Hippocampal formation (tissue), 2 donors: ENCODE measurements around the gene THAP2.

ENCODE experiments used
- DNase-seq, 2 donors: peaks; one replicate each; lab custom pipeline; 2025; lab: John Stamatoyannopoulos, UW

Gene THAP2

DNA sequence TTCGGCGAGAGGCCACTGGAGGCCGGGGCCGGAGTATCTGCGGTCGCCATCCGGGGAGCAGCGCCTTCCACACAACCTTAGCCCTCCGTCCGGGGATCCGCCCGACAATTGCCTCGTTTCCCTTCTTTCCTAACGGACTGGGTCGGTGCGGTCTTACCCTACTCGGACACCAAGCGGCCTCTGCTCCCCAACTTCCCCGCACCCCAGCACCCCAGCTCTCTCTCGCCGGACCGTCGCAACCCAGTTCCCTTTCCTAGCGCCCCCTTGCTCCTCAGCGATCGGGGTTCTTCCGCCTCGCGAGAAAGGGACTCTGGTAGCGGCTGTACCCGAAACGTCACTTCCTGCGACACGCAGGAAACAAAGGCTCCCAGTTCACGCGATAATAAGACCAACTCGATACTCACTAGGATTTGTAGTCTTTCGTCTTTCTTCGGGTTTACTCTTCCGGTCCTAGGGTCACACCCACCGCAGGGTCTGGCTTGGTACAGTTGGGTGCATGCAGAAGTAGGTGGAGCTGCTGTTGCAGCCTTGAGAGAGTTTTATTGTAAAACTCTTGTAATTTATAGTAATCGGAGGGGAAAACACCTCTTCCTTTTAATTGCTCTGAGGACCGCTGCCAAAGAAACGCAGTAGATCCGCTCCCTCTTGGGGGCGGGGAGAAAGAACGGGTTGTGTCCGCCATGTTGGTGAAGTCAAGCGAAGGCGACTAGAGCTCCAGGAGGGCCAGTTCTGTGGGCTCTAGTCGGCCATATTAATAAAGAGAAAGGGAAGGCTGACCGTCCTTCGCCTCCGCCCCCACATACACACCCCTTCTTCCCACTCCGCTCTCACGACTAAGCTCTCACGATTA lies at the start of gene THAP2, which contains the start of gene ZFC3H1:
Gene THAP2, plus strand, starts transcription at position 741 of the 850 bp plus-strand sequence. CDS start 209 bp downstream, outside the sequence.
Gene ZFC3H1, minus strand, starts transcription at position 288 of the 850 bp plus-strand sequence. Its CDS starts 238 bp downstream, at position 50.
- peak; percentile 97 to 100 for DNase-seq

DNA sequence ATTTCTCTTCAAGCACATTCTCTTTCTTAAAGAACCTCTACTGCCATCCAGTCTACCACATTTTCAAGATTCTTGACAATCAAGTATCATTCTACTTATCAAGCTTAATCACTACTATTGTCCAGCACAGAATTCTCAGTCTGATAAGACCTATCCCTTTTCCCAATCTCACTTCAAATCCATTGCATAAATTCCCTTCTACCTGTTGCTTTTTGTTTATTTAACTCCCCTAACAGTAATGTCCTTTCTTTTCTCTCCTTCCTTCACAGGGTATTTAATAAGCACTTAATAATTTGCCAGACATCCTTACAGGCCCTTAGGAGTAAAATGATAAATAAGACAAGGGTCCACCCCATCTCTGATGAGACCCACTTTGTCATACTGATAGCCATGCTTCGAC lies 42.2 kb upstream of the THAP2 start:
- no peak for DNase-seq

DNA sequence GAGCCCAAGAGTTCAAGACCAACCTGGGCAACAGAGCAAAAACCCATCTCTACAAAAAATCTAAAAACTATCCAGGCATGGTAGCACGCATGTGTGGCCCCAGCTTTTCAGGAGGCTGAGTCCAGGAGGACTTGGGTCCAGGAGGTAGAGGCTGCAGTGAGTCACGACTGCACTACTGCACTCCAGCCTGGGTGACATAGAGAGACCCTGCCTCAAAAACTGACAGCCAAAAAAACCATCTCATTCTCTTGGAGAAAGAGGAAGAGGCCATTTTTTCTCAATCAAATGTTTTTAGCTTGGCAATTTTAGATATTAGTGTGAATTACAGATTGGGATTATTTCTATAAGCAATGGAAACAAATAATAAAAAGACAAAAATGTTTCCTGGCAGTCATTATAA lies 38.6 kb upstream of the THAP2 start:
- no peak for DNase-seq

DNA sequence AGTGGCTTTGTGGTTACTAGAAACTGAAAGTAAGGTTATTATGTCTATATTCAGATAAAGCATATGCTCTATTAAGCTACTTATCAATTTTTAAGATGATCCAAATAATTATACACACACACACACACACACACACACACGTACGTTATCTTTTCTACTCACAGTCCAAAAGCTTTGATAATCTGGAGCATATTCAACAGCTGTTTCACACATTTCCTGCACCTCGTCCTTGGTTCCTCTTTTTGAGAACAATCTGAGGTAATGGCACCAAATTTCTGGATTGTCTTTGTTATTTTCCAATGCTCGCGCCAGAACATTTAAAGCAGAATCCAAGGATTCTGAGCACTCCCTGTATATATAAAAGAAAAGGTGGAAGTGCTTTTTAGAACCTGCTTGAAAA lies 38.0 kb upstream of the THAP2 start:
- DNase-seq = no peak

DNA sequence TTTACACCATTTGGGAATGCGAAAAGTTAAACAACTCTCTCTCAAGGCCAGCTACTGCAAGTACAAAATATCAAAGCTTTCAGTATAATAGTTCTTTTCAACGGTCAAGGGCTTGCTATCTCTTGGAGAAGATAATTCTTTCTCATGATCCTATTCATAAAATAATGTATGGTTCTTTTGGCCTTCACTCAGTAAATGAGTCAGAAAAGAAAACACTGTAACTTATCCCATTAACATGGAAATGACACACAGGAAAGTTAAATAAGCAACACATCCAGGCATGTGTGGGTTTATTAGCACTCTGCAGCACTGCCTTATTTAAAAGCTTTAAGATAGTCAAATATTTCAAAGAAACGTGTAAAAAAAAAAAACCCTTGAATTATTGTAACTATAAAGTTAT lies 37.3 kb upstream of the THAP2 start:
- no peak for DNase-seq

DNA sequence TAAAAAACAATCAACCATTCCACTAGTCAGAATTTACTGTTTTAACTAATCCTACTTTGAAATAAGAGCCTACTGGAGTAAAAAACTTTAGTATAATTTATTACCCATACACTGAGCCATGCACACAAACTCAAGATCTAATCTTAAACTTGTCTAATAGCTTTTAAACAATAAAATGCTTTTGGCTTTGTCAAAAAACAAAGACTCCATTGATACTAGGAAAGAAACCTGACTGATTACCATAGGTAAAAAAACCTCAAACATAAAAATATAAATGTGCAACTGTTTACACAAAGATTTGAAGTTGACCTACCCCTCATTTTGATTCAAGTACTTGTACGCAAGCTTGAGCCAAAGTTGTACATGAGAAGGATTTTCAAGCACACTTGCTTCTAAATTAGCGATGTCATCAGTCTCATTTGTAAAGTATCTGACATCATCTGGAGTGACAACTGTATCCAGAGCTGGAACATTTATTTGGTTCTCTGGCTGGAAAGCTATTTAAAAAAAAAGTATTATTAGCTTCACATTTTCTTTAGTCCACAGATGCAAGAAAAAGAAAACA lies 36.6 kb upstream of the THAP2 start:
- DNase-seq = no peak

DNA sequence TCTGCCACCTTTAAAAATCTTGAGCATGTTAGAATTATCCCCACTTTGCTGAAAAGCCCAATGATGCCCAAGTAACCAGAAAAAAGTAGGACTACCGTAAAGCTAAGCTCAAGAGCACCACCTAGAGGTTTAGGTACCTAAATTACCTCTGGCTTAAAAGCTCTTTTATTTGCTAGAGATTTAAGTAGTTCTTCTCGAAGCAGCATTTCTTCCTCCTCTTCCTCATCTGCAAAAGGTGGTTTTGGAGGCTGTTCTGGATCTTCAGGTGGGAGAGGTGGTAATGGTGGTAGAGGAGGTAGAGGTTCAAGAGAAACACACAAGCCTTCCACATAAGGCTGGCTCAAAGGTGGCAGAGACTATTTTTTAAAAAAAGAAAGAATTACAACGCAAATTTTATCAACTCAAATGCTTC lies 27.4 kb upstream of the THAP2 start:
- DNase-seq = peak in 1 of 2 donors; percentile 70

DNA sequence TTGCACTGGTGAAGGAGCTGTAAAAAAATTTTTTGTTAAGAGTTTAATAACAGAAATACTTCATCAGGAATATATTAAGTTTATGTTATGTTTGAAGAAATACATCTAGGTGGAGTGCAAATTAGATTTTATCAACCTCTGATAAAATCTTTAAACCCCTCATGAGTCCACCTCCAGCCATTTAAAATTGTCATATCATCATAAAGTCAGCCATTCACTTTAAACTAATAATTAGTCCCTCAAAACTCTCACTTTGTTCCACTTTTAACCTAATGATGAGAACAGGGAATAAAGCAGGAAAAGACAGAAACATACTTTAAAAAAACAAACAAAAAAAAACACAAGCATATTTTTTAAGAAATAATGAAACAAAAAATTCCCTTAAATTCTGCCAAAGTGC lies 25.6 kb upstream of the THAP2 start:
- DNase-seq = no peak

DNA sequence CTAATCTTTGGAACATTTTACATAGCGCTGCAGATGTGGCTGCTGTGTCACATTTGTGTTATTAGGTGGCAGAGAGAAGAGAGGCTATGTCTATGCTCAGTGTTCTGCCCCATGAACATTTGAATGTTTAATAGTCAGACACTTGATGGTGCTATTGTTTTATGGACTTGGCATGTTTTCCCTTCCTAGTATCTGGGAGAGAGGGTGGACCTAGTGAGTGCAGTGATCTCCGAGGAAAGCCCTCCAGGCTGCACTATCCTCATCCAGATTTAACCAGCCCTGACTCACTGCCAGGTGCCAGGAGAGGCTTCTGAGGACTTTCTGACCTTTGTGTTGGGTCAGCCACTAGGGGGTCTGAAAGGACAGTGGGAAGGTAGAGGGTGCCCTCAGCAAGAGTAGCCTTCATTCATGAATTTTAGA lies 24.8 kb upstream of the THAP2 start:
- DNase-seq = peak in 1 of 2 donors; percentile 47

DNA sequence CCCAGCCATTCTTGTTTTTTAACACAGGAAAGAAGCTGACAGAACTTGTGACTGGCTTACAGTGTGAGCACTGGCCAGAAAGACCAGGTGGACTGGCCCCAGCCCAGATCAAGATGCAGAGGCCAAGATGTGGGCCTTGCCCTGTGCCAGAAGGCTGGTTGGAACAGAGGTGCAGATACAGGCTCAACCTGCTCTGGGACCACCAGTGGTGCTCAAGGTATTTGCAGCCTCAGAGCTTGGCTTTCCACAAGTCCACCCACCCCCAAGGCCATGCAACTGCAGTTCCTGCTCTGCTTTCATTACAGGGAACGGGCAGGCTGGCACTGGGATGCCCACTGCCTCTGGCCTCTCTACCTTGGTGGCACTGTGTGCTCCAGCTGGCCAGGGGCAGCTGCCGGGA lies 23.8 kb upstream of the THAP2 start:
- no peak for DNase-seq

DNA sequence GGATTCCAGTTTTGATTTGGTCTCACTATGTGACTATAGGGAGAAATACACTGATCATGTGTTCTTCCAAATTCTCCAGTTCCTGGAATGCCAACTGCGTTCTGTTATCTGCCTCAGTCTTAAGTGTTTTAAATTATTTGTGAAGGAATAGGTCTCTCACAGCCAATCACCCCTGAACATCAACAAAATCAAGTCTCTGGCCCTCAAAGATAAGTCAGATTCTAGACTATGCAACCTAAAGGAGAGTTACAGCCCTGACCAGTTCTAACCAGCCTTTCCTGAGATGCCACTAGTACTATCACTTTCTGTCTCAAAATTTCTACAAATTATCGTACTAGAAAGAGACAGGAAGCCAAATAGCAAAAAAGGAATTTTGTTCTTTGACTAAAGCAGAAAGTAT lies 22.7 kb upstream of the THAP2 start:
- DNase-seq = no peak

DNA sequence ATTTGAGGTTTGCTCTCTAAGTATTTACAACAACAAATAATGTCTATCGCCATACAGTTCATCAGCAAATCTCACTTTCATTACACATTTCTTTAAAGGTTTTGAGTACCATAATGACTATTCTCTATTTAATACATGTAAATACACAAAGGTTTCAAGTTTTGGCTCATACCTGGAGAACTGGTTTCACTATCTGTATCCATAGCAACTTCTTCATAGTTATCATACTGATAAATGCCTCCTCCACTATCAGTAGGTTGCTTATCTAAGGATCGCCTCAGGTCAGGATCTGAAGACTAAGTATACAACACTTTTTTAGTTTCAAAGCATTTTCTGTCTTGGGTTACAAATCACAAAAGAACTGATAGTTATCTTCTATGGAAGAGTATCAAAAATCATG lies 21.8 kb upstream of the THAP2 start:
- DNase-seq = no peak

DNA sequence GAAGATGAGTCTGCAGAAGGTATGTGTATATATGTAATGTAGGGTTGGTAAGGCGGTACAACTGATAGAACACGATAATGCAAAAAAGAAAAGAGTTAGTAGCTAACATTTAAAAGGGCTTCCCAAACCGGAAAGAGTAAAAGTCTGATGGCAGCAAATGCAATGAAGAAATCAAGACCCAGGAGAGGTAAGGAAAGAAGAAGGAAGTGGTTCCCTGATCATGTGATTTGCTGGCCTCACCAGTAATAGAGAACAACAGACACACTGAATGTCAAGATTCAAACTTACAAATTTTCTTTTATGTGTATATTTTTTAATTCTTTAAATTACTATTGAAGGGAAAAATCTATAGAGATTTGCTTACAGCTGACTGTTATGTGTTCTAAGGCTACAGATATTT lies 18.8 kb upstream of the THAP2 start:
- no peak for DNase-seq

DNA sequence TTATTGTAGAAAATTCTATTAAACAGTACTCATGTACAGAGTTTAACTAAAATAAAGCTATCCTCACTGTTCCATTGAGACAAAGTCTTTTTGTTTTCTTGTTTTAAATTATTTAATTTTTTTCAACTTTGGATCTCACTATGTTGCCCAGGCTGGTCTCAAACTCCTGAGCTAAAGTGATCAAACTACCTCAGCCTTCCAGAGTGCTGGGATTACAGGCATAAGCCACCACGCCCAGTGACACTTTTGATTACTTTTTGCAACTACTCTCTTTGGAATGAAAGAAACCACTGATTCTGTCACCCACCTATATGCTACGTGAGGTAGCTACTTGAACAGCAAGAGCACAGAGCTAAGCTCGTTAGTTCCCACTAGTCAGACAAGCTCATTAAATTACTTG lies 17.6 kb upstream of the THAP2 start:
- DNase-seq = no peak

DNA sequence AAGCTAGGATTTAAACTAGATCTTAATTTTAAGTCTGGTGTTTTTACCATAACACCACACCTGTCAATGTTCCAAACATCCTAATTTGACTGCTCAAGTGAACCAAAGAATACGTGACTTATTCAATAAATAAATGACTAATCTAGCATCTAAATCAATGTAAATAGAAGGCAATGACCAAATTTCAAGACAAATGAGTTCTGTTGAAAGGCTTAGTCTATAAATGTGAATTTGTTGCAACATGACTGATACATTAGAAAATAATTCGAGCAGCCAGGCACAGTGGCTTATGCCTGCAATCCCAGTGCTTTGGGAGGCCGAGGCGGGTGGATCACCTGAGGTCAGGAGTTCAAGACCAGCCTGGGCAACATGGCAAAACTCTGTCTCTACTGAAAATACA lies 15.6 kb upstream of the THAP2 start:
- no peak for DNase-seq

DNA sequence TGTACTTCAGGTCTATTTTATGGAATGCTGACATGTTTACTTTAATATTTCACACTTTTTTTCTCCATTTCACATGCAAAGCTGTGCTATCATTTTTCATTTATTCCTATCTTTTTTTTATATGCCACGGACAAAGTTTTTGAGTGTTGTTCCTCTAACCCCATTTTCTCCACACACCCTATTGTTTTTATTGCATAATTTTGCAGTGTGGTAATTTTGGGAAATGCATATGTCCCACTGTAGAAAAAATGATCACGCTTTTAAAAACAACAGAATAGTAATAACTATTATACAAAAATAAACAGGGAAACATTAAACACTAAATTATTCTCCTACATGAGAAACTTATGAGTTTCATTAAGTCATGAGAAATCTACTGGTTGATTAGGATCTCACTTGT lies 14.7 kb upstream of the THAP2 start:
- no peak for DNase-seq

DNA sequence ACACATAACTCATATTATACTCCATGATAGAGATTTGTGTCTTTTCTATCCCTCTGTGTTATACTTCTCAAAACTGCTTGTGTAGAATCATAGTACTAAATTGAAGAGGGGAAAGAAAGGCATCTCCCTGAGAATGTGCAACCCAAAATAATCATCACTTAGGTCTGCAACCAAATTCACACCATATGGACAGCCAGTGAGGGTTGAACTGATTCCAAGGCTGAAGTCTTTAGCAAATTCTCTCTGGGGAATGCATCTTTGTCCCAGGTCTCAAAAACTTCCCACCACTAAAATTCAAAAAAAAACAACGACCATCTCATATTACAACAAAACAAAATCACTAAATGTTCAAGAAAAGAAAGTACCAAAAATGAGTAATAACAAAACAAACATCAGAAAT lies 11.4 kb upstream of the THAP2 start:
- DNase-seq = no peak

DNA sequence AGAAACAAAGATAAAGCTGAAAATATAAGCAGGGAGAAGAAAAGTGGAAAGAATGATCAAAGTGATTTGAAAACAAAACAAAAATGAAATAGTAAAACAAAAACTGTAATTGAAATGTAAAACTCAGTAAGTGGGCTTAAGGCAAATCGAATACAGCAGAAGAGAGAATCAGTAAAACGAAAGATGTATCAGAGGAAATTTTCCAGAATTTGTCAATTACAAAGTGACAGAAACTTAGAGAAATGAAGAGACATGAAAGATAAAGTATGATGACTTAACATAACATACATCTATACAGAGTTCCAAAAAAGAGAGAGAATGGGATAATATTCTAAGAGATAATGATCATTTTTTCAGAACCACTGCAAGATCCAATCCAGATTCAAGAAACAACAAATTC lies 11.0 kb upstream of the THAP2 start:
- DNase-seq = no peak

DNA sequence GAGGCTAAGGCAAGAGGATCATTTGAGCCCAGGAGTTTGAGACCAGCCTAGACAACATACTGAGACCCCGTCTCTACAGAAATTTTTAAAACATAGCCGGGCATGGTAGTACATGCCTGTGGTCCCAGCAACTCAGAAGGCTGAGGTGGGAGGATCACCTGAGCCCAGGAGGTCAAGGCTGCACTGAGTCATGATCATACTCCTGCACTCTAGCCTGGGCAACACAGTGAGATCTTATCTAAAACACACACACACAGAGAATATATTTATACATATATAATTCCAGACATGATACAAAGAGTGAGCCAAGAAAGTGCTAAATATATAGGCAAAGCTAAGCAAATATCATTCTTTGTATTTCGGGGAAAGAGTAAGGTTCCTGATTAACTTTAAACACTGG lies 9.9 kb upstream of the THAP2 start:
- DNase-seq = no peak

DNA sequence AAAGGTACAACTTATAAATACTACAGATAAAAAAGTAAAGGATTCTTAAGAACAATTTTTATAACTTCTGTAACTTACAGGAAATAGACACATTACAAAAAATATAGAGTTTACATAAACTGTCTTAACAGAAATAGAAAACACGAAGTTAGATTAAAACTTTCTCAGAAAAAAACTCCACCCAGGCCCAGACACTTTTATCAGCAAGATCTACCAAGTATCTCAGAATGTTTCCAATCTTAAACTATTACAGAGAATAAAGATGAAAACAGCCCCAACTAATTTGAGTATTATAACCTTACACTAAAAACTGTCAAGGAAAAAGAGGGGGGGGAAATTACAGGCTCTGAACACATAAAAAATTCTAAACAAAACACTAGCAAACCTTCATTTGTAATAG lies 8.6 kb upstream of the THAP2 start:
- no peak for DNase-seq

DNA sequence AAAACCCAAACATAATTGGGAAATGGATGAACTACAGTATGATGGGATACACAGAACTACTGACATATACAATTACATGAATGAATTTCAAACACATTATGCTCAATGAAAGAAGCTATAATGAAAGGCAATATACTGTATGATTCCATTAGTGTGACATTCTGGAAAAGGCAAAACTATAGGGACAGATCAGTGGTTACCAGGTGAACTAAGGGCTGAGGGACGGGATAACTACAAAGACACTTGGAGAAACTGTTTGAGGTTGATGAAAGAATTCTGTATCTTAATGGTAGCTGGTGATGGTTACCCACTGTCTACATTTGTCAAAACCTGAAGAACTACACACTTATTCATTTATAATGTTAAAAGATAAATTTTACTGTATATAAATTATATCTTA lies 8.2 kb upstream of the THAP2 start:
- no peak for DNase-seq

DNA sequence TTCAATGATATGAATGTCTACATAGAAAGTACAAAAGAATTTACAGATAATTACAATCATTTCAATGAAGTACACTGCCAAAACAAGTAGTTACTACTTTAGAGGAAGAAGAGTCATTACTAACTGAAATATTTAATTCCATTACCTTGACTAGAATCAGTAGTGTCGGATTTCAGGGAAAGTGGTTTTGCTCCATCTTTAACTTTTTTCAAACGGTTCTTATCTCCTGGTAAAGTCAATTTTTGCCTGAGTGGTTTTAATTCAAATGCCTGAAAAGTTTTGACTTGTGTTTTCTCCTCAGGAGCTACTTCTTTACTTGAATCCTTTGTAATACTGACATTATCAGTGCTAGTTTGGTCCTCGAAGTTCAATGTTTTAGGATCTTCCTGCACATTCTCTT lies 7.4 kb upstream of the THAP2 start:
- no peak for DNase-seq

DNA sequence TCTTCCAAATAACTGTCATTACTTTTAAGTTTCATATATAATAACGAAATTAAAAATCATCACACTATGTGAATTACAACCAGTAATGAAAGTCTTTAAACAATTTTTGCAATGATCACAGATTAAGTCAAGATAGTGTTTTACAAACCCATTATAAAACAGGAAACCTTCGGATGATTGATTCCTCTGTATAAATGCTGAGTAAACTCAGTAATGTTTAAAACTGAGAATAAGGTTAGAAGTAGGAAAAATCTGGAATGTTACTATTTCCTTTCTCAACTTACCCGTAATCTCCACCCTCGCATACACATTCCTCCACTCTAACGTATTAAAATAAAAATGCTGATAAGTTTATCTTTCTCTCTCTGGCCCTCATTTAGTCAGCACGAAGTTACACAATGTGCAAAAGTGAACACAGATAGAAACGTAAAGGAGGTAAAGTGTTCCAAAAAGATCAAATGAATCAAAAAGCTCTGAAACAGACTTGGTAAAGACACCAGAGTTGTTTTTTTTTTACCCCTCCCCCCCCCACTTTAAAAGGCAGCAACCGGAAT lies 2.0 kb upstream of the THAP2 start:
- DNase-seq = no peak
